ENCODE measurements around the gene ZFTA. TPM values are rescaled to one million over a fixed set of nuclear protein-coding genes. Genes with fewer than 3 reads are reported as not detected.

Gene ZFTA
- polyA plus RNA-seq, 1 donor (not counting 4 experiments of a cell fraction or from before 2014, with no cell fraction given), result 4.6 TPM

DNA sequence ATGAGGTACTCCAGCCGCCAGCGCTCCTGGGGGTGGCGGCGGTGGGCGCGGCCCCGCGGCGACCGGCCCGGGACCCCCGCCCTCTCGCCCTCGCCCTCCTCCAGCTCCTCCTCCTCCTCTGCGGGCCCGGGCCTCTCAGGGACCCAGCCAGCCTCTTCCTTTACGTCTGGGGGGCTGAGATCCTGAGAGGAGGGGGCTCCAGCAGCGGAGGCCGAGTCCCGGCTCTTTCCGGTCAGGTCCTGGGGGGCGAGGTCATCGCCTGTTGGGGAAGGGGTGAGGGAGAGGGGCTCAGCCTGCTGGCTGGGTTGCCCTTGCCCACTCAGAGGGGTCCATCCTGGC, 4.3 kb downstream of the ZFTA start:
- Histone ChIP-seq H4K20me1 (ENCODE audit: control insufficient read depth, extremely low read depth, insufficient read depth, low read length) (peaks cover 9% of the 10 kb centered on the region), H2AFZ (ENCODE audit: control insufficient read depth, low read length) (no peak overlapping the region), H3K36me3 (ENCODE audit: control insufficient read depth in 2 of 2, extremely low read depth in 1 of 2, insufficient read depth in 2 of 2, low read length in 2 of 2) (peaks cover 2 to 4% of the 10 kb centered on the region in 2 experiments), H3K4me1 (ENCODE audit: control insufficient read depth, extremely low read depth, insufficient read depth, low read length) (peaks cover 8% of the 10 kb centered on the region), H3K9me3 (ENCODE audit: control insufficient read depth, low read depth, low read length) (no peaks in the 10 kb centered on the region), H3K9ac (ENCODE audit: control insufficient read depth, extremely low read depth, insufficient read depth, low read length) (no peak overlapping the region), H3K27ac (ENCODE audit: control insufficient read depth, insufficient read depth, low read length) (no peak overlapping the region), H3K79me2 (ENCODE audit: control insufficient read depth, insufficient read depth, low read length) (peaks cover 3% of the 10 kb centered on the region), H3K4me3 (ENCODE audit: control insufficient read depth in 2 of 3, extremely low read depth in 1 of 3, insufficient read depth in 2 of 3, low read depth in 1 of 3, low read length in 3 of 3) (no peak overlapping the region), H3K27me3 (ENCODE audit: control insufficient read depth, extremely low read depth, insufficient read depth, low read length) (no peaks in the 10 kb centered on the region), H3K9me1 (ENCODE audit: control insufficient read depth, extremely low read depth, insufficient read depth, low read length) (no peaks in the 10 kb centered on the region), H3K4me2 (ENCODE audit: control insufficient read depth, extremely low read depth, insufficient read depth, low read depth, low read length) (no peak overlapping the region)
- TF ChIP-seq EZH2 (IDR thresholded peaks at IDR 0.05; ENCODE audit: low read length) (no peak), CTCF (optimal IDR thresholded peaks at IDR 0.05 in 1 of 3, IDR thresholded peaks at IDR 0.05 in 1 of 3, conservative IDR thresholded peaks at IDR 0.05 in 1 of 3; ENCODE audit: extremely low read depth in 1 of 3, insufficient read depth in 2 of 3, low read length in 3 of 3) (no peak)
- DNase-seq (ENCODE audit: low read depth, low spot score) (no peak), FAIRE-seq (no peak)
- dilution Hi-C loops (cut with MboI; ENCODE audit: extremely low pct_ligation_motif_present, low sequenced_read_pairs), result no loop called here

GRCh38 chr11:63763496-63764339, 4.9 kb downstream of the ZFTA start:
- Histone ChIP-seq H3K27ac (ENCODE audit: control insufficient read depth, insufficient read depth, low read length) (no peak overlapping the region), H4K20me1 (ENCODE audit: control insufficient read depth, extremely low read depth, insufficient read depth, low read length) (peaks cover 9% of the 10 kb centered on the region), H3K4me1 (ENCODE audit: control insufficient read depth, extremely low read depth, insufficient read depth, low read length) (peaks cover 8% of the 10 kb centered on the region), H3K4me2 (ENCODE audit: control insufficient read depth, extremely low read depth, insufficient read depth, low read depth, low read length) (no peak overlapping the region), H3K9me3 (ENCODE audit: control insufficient read depth, low read depth, low read length) (no peaks in the 10 kb centered on the region), H3K79me2 (ENCODE audit: control insufficient read depth, insufficient read depth, low read length) (peaks cover 3% of the 10 kb centered on the region), H3K9ac (ENCODE audit: control insufficient read depth, extremely low read depth, insufficient read depth, low read length) (no peak overlapping the region), H3K4me3 (ENCODE audit: control insufficient read depth in 2 of 3, extremely low read depth in 1 of 3, insufficient read depth in 2 of 3, low read depth in 1 of 3, low read length in 3 of 3) (no peak overlapping the region), H3K36me3 (ENCODE audit: control insufficient read depth in 2 of 2, extremely low read depth in 1 of 2, insufficient read depth in 2 of 2, low read length in 2 of 2) (peaks cover 2 to 4% of the 10 kb centered on the region in 2 experiments), H2AFZ (ENCODE audit: control insufficient read depth, low read length) (no peak overlapping the region), H3K27me3 (ENCODE audit: control insufficient read depth, extremely low read depth, insufficient read depth, low read length) (no peaks in the 10 kb centered on the region), H3K9me1 (ENCODE audit: control insufficient read depth, extremely low read depth, insufficient read depth, low read length) (no peaks in the 10 kb centered on the region)
- dilution Hi-C loops (cut with MboI; ENCODE audit: extremely low pct_ligation_motif_present, low sequenced_read_pairs), result no loop called here
- TF ChIP-seq CTCF (optimal IDR thresholded peaks at IDR 0.05 in 1 of 3, IDR thresholded peaks at IDR 0.05 in 1 of 3, conservative IDR thresholded peaks at IDR 0.05 in 1 of 3; ENCODE audit: extremely low read depth in 1 of 3, insufficient read depth in 2 of 3, low read length in 3 of 3), result no peak
- no peak for DNase-seq (ENCODE audit: low read depth, low spot score)
- no peak for FAIRE-seq
